Keratinocyte (primary cell): Measurements from ENCODE around the gene ATP12A. TPM values are rescaled to one million over a fixed set of nuclear protein-coding genes. Genes with fewer than 3 reads are reported as not detected.

ENCODE experiments used
- DNase-seq: peaks from one replicate; pipeline ENCODE4 v3.0.0-alpha.2; 2011; ENCODE audit warnings: low read depth, missing footprints, low spot score
- FAIRE-seq: peaks from 2 replicates; lab custom pipeline; 2011; peaks lifted over from hg19 to GRCh38; lab: Jason Lieb, UNC
- H2AFZ ChIP-seq: 2 replicates; pipeline ENCODE4 v1.6.0; 2012; ENCODE audit warnings: low read length, control low read depth, inconsistent platforms; ENCODE audit not compliant: control insufficient read depth
- H3K27ac ChIP-seq: 2 replicates; pipeline ENCODE4 v1.5.1; 2011; ENCODE audit warnings: low read length; ENCODE audit not compliant: control insufficient read depth, insufficient read depth
- H3K27me3 ChIP-seq: 3 replicates; pipeline ENCODE4 v1.6.0; 2011; ENCODE audit warnings: low read length; ENCODE audit not compliant: control insufficient read depth, insufficient read depth; ENCODE audit errors: extremely low read depth
- H3K36me3 ChIP-seq, 2 experiments: 2 replicates in 1 of 2; 3 replicates in 1 of 2; pipeline ENCODE4 v1.5.1; 2011; ENCODE audit warnings: low read length in 2 of 2, mild to moderate bottlenecking in 1 of 2; ENCODE audit not compliant: control insufficient read depth in 2 of 2, insufficient read depth in 2 of 2; ENCODE audit errors: extremely low read depth in 1 of 2
- H3K4me1 ChIP-seq: 3 replicates; pipeline ENCODE4 v1.5.1; 2011; ENCODE audit warnings: low read length; ENCODE audit not compliant: control insufficient read depth, insufficient read depth; ENCODE audit errors: extremely low read depth
- H3K4me2 ChIP-seq: 3 replicates; pipeline ENCODE4 v1.6.0; 2011; ENCODE audit warnings: low read depth, low read length; ENCODE audit not compliant: control insufficient read depth, insufficient read depth; ENCODE audit errors: extremely low read depth
- H3K4me3 ChIP-seq, 3 experiments: fragments of 200-600 bp in 1 of 3; sonication (generic) in 1 of 3; 2 replicates in 2 of 3; 3 replicates in 1 of 3; pipeline ENCODE4 v1.5.1; 2011 to 2016; ENCODE audit warnings: low read length in 3 of 3, mild to moderate bottlenecking in 3 of 3, control low read depth in 2 of 3, inconsistent platforms in 1 of 3, low read depth in 1 of 3, mixed read lengths in 1 of 3, mixed run types in 1 of 3, moderate library complexity in 1 of 3; ENCODE audit not compliant: control insufficient read depth in 2 of 3, insufficient read depth in 2 of 3; ENCODE audit errors: extremely low read depth in 1 of 3
- H3K79me2 ChIP-seq: 2 replicates; pipeline ENCODE4 v1.6.0; 2012; ENCODE audit warnings: low read length; ENCODE audit not compliant: control insufficient read depth, insufficient read depth
- H3K9ac ChIP-seq: 3 replicates; pipeline ENCODE4 v1.6.0; 2011; ENCODE audit warnings: low read length; ENCODE audit not compliant: control insufficient read depth, insufficient read depth; ENCODE audit errors: extremely low read depth
- H3K9me1 ChIP-seq: 3 replicates; pipeline ENCODE4 v1.6.0; 2011; ENCODE audit warnings: low read length; ENCODE audit not compliant: control insufficient read depth, insufficient read depth; ENCODE audit errors: extremely low read depth
- H3K9me3 ChIP-seq: 2 replicates; pipeline ENCODE4 v1.5.1; 2012; ENCODE audit warnings: low read depth, low read length; ENCODE audit not compliant: control insufficient read depth
- H4K20me1 ChIP-seq: 3 replicates; pipeline ENCODE4 v1.6.0; 2011; ENCODE audit warnings: low read length; ENCODE audit not compliant: control insufficient read depth, insufficient read depth; ENCODE audit errors: extremely low read depth
- EZH2 ChIP-seq: IDR thresholded peaks from one replicate; pipeline ENCODE4 v1.6.1; 2012; ENCODE audit warnings: inconsistent platforms, mild to moderate bottlenecking, low read length, moderate library complexity
- dilution Hi-C: fragments of 300-500 bp; cut with MboI; formaldehyde crosslinking; loops from one replicate; pipeline ENCODE4 v1.7.0; 2020; ENCODE audit warnings: low sequenced_read_pairs; ENCODE audit not compliant: extremely low pct_ligation_motif_present
- polyA plus RNA-seq, 5 experiments: library from polyadenylated mRNA; depleted of rRNA in 3 of 5; stranded (reverse) in 3 of 5; stranded (forward) in 1 of 5; unstranded in 1 of 5; fragments of >200 nt; gene quantifications; 1 replicate in 1 of 5; 2 replicates in 3 of 5; 3 replicates in 1 of 5; pipeline versions ENCODE4 v1.2.1 to v1.2.3, GENCODE V29; 2011 to 2012; ENCODE audit warnings: missing spikeins in 2 of 5, low read depth in 1 of 5, low replicate concordance in 1 of 5
- TF ChIP-seq, protein P1 (sequence below), 3 experiments: IDR thresholded peaks in 1 of 3; conservative IDR thresholded peaks in 1 of 3; optimal IDR thresholded peaks in 1 of 3; 2 replicates in 2 of 3; 3 replicates in 1 of 3; pipeline versions ENCODE3 to v1.5.1; 2011; ENCODE audit warnings: low read length in 3 of 3, mild to moderate bottlenecking in 3 of 3, moderate library complexity in 2 of 3, control low read depth in 1 of 3, inconsistent platforms in 1 of 3; ENCODE audit not compliant: insufficient read depth in 2 of 3; ENCODE audit errors: extremely low read depth in 1 of 3

The ATP12A gene
- polyA plus RNA-seq, 1 donor (not counting 4 experiments of a cell fraction or from before 2014, with no cell fraction given): 0.79 TPM

DNA sequence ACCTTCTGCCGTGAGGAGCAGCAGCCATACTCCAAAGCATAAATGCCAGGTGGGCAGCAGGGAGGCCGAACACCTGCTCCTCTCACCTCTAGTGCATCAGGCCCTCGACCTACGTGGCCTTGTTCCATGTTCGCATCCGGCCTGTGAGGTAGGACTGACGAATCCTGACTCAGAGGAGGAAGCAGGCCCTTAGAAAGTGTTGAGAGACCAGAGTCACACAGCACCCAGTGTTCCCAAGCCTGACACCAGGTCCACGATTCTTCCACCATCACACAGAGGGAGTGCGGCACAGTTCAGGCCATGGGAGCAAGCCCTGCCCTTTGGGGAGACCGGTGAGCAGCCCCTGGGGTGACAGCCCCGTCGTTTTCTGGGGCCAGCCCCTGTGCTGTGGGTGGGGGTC, 14.7 kb downstream of the ATP12A start:
- Histone ChIP-seq H3K9me3 (no peaks in the 10 kb centered on the region), H3K27me3 (peaks cover 5% of the 10 kb centered on the region), H4K20me1 (no peaks in the 10 kb centered on the region), H3K27ac (no peak overlapping the region), H3K79me2 (no peaks in the 10 kb centered on the region), H3K4me1 (no peaks in the 10 kb centered on the region), H3K4me2 (no peak overlapping the region), H2AFZ (no peak overlapping the region), H3K4me3 (no peak overlapping the region), H3K9me1 (no peaks in the 10 kb centered on the region), H3K36me3 (no peaks in the 10 kb centered on the region), H3K9ac (no peak overlapping the region)
- dilution Hi-C loops: no loop called here
- no peak for FAIRE-seq
- no peak for DNase-seq
- TF ChIP-seq, protein P1, sequence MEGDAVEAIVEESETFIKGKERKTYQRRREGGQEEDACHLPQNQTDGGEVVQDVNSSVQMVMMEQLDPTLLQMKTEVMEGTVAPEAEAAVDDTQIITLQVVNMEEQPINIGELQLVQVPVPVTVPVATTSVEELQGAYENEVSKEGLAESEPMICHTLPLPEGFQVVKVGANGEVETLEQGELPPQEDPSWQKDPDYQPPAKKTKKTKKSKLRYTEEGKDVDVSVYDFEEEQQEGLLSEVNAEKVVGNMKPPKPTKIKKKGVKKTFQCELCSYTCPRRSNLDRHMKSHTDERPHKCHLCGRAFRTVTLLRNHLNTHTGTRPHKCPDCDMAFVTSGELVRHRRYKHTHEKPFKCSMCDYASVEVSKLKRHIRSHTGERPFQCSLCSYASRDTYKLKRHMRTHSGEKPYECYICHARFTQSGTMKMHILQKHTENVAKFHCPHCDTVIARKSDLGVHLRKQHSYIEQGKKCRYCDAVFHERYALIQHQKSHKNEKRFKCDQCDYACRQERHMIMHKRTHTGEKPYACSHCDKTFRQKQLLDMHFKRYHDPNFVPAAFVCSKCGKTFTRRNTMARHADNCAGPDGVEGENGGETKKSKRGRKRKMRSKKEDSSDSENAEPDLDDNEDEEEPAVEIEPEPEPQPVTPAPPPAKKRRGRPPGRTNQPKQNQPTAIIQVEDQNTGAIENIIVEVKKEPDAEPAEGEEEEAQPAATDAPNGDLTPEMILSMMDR (optimal IDR thresholded peaks at IDR 0.05 in 1 of 3, IDR thresholded peaks at IDR 0.05 in 1 of 3, conservative IDR thresholded peaks at IDR 0.05 in 1 of 3; ENCODE audit: extremely low read depth in 1 of 3, insufficient read depth in 2 of 3, low read length in 3 of 3): no peak
- no peak for TF ChIP-seq EZH2

DNA sequence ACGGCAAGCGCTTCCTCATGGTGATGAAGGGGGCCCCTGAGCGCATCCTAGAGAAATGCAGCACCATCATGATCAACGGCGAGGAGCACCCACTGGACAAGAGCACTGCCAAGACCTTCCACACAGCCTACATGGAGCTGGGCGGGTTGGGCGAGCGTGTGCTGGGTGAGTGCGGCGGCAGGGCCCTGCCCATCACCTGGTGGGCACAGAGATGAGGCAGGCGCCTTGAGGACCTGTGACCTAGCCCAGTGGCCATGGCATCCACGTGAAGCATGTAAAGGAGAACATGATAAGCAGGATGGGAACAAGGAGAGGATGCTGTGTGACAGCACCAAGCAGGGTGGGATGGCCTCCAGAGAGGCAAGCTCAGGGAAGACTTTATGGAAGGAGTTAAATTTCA, 18.5 kb downstream of the ATP12A start:
- H3K27me3 ChIP-seq: peaks cover 9% of the 10 kb centered on the region
- DNase-seq: no peak

More for the DNA sequence above, 18.5 kb downstream of the ATP12A start:
- Histone ChIP-seq H3K4me3 (no peak overlapping the region), H3K9ac (no peak overlapping the region), H2AFZ (no peak overlapping the region), H3K4me1 (no peaks in the 10 kb centered on the region), H3K9me3 (no peaks in the 10 kb centered on the region), H3K79me2 (no peaks in the 10 kb centered on the region), H3K9me1 (no peaks in the 10 kb centered on the region), H3K27ac (no peak overlapping the region), H3K4me2 (no peak overlapping the region), H3K36me3 (no peaks in the 10 kb centered on the region), H4K20me1 (no peaks in the 10 kb centered on the region)
- dilution Hi-C loops: no loop called here
- FAIRE-seq: no peak
- TF ChIP-seq, protein P1 (optimal IDR thresholded peaks at IDR 0.05 in 1 of 3, IDR thresholded peaks at IDR 0.05 in 1 of 3, conservative IDR thresholded peaks at IDR 0.05 in 1 of 3; ENCODE audit: extremely low read depth in 1 of 3, insufficient read depth in 2 of 3, low read length in 3 of 3): no peak
- no peak for TF ChIP-seq EZH2
